GM12878 (cell line): Measurements from ENCODE around the gene ITK.

ENCODE experiments used
- ATF7 ChIP-seq: fragments of 450-650 bp; IDR thresholded peaks from 2 replicates; pipeline ENCODE4 v1.6.1; 2016; ENCODE audit warnings: low read depth, mild to moderate bottlenecking
- CTCF ChIP-seq, 3 experiments: IDR thresholded peaks in 2 of 3; conservative IDR thresholded peaks in 1 of 3; 2 replicates each; pipeline ENCODE4 v1.5.1; 2011; ENCODE audit warnings: low read depth in 3 of 3, low read length in 3 of 3, mild to moderate bottlenecking in 3 of 3, control low read depth in 2 of 3, moderate library complexity in 2 of 3, inconsistent platforms in 1 of 3, mixed read lengths in 1 of 3; ENCODE audit not compliant: control insufficient read depth in 2 of 3, insufficient read depth in 1 of 3; ENCODE audit errors: extremely low read depth in 1 of 3
- EZH2 ChIP-seq: IDR thresholded peaks from 2 replicates; pipeline ENCODE4 v1.6.1; 2012; ENCODE audit warnings: low read depth, mild to moderate bottlenecking, control low read depth, inconsistent platforms, low read length, borderline replicate concordance; ENCODE audit not compliant: control insufficient read depth
- JUNB ChIP-seq: IDR thresholded peaks from 2 replicates; pipeline ENCODE4 v1.6.1; 2016; ENCODE audit warnings: antibody characterized with exemption, mild to moderate bottlenecking
- NRF1 ChIP-seq: conservative IDR thresholded peaks from 2 replicates; pipeline ENCODE4 v1.6.1; 2011; ENCODE audit warnings: mild to moderate bottlenecking, low read depth, low read length, improper control_type of control experiment

- TF ChIP-seq NRF1: no peak
- no peak for TF ChIP-seq JUNB
- no peak for TF ChIP-seq ATF7
- TF ChIP-seq EZH2: no peak
- no peak for TF ChIP-seq CTCF (IDR thresholded peaks at IDR 0.05 in 2 of 3, conservative IDR thresholded peaks at IDR 0.05 in 1 of 3; ENCODE audit: control insufficient read depth in 2 of 3, extremely low read depth in 1 of 3, insufficient read depth in 1 of 3, low read depth in 3 of 3, low read length in 3 of 3)
Measured at GRCh38 chr5:157130925-157131324, 49.7 kb upstream of the ITK start.
